ENCODE data around the gene LTO1.
A peak's percentile ranks its signal among the peaks of the same experiment; 100 is the strongest.

LTO1 gene

DNA sequence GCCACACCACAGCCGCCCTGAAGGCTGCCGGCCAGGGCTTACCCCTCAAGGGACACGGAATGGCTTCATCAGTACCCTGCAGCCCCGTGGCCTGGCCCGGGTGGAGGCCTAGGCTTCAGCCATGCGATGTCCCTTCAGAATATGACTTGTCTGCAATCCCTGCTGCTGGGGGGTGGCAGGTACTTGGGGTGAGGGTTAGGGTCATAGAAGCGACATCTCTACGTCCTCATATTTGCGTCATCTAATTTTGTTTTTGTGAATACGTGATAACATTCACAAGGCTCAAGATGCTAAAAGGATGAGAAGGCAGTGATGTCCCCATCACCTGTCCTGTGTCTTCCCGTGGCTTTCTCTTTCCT is 27.8 kb downstream of the LTO1 start:
- DNase-seq = no peak

DNA sequence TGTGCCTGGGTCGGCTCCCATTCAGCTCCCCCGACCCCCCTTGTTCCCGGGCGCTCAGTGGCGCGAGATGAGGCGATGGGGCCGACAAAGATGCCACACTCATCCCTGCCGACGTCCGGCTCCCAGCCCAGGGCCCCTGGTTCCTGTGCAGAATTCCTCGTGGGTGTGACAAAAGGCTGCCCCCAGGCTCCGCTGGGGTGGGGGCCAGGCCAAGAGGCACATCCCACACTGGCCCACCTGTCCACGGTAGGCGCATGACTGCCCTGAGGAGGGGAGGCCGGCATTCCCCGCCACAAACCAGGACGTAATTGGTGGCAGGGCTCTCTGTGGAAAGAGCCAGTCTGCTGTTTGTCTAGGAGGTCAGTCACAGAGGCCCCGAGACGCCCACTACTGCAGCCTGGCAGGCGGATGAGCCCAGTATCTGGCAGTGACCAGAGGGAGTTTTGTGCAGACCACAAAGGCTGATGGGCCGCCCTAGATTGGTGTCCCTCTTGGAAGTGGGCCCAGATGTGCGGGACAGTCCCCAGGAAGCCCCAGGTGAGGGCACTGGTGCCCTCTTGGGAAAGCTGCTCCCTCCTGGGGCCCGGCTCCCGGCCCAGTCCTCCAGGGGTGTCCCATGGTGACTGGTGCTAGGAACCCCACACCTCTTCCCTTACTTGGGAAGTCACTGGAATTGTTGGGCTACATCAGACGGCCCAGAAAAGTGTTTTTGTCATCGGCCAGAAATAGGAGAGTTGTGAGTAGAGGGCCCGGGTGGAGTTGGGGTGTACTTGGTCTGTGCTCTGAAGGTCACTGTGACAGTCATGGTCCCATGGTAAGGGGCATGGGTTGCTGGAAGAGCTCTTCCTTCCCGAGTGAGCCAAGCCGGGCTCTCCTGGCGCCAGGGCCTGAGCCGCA is 28.4 kb downstream of the LTO1 start:
- no peak for DNase-seq

- no peak for DNase-seq
Measured at GRCh38 chr11:69645801-69646492, 29.2 kb downstream of the LTO1 start.

GRCh38 chr11:69644962-69645675 is 30.0 kb downstream of the LTO1 start:
- no peak for DNase-seq

- DNase-seq = peak in 28 of 58 donors; percentile 6 to 50 (median 26)
Measured at GRCh38 chr11:69644071-69644961, 30.8 kb downstream of the LTO1 start.

- DNase-seq = no peak
Measured at GRCh38 chr11:69643646-69644045, 31.5 kb downstream of the LTO1 start.

DNA sequence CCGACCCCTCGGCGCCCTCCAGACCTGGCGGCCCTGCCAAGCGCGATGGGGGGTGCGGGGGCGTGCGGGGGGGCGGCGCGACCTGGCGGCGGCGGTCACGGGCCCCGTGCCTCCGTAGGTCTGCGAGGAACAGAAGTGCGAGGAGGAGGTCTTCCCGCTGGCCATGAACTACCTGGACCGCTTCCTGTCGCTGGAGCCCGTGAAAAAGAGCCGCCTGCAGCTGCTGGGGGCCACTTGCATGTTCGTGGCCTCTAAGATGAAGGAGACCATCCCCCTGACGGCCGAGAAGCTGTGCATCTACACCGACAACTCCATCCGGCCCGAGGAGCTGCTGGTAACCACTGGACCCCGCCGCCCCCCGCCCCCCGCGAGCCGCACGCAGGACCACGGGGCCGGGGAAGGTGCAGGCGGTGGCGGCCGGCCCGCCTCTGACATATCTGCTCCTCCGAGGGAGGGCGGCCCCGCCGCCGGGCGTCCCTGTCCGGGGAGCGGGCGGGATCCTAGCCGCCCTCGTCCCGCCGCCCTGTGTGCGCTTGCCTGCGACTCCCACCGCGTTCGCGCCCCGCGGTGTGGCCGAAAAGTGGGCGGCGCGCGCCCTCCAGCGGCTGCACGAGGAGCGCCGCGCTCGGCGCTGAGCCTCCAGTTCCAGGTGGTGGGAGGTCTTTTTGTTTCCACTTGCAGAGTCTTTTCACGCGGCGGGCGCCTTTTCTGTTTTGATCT is 32.1 kb downstream of the LTO1 start:
- DNase-seq = peak in 48 of 58 donors; percentile 9 to 74 (median 41)

DNA sequence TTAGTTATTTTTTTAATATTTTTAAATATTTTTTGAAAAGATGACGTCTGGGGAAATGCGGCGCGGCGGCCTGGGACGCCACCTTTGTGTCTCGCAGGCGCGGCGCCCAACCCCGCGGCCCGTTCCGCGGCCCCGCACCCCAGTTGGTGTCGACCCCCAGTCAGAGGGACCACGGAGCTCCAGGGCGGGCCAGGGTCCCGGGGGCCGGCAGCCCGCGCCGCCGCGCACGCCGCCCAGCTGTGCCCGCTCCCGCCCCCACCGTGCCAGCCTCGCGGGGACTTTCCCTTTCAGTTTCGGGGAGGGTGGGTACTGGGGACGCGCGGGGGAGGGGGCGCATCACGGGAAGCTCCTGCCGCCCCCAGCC is 32.6 kb downstream of the LTO1 start:
- peak in 1 of 58 donors; percentile 3 for DNase-seq

DNA sequence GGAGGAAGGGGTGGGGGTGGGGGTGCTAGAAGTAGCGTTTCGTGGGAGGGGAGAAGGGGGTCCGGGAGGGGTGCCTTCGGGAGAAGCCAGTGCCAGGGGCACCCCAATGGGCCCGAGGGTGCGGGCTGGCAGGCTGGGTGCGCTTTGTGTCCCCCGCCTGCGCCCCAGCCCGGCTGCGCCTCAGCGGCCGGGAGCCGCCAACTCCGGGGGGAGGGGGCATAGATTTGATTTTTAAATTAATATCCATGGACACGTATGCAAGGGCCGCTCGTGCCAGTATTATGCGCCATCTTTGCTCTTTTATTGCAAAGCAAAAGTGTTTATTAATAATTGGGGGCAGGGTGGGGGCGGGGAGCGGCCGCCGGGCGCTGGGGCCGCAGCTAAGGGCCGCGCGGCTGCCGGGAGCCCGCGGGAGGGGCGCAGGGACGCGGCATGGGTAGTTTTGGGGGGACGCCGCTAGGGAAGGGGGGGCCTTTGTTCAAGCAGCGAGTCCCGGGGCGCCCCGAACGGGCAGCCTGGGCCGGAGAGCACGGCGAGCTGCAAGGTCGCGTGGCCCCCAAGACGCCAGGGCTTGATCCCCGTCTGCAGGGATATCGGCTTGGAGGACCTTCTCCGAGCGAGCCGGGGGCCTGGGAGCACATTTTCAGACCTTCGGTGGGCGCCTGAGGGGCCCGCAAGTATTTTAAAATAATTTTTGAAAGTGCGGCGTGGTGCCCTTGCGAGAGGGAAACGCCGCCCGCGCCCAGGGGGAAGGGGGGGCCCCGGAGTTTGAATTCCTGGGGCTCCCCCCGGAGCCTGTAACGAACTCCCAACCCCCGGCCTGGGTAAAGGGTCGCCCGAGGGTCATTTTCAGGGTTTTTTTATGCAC is 33.2 kb downstream of the LTO1 start:
- DNase-seq = no peak

DNA sequence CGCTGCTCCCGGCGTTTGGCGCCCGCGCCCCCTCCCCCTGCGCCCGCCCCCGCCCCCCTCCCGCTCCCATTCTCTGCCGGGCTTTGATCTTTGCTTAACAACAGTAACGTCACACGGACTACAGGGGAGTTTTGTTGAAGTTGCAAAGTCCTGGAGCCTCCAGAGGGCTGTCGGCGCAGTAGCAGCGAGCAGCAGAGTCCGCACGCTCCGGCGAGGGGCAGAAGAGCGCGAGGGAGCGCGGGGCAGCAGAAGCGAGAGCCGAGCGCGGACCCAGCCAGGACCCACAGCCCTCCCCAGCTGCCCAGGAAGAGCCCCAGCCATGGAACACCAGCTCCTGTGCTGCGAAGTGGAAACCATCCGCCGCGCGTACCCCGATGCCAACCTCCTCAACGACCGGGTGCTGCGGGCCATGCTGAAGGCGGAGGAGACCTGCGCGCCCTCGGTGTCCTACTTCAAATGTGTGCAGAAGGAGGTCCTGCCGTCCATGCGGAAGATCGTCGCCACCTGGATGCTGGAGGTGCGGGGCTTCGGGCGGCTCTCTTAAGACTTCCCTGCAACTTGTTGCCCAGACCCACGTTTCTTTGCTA is 34.1 kb downstream of the LTO1 start, which contains the start of gene CCND1:
Gene CCND1 (plus strand): TSS at position 162 of the 587 bp plus-strand sequence. CDS start 158 bp downstream, at position 320.
- DNase-seq = peak in 21 of 58 donors; percentile 16 to 60 (median 29)

- DNase-seq = peak in 2 of 58 donors; percentile 15 to 41
Measured at GRCh38 chr11:69640260-69640994, 34.7 kb downstream of the LTO1 start.

DNA sequence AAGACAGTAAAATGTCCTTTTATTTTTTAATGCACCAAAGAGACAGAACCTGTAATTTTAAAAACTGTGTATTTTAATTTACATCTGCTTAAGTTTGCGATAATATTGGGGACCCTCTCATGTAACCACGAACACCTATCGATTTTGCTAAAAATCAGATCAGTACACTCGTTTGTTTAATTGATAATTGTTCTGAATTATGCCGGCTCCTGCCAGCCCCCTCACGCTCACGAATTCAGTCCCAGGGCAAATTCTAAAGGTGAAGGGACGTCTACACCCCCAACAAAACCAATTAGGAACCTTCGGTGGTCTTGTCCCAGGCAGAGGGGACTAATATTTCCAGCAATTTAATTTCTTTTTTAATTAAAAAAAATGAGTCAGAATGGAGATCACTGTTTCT is 35.3 kb downstream of the LTO1 start:
- no peak for DNase-seq

DNA sequence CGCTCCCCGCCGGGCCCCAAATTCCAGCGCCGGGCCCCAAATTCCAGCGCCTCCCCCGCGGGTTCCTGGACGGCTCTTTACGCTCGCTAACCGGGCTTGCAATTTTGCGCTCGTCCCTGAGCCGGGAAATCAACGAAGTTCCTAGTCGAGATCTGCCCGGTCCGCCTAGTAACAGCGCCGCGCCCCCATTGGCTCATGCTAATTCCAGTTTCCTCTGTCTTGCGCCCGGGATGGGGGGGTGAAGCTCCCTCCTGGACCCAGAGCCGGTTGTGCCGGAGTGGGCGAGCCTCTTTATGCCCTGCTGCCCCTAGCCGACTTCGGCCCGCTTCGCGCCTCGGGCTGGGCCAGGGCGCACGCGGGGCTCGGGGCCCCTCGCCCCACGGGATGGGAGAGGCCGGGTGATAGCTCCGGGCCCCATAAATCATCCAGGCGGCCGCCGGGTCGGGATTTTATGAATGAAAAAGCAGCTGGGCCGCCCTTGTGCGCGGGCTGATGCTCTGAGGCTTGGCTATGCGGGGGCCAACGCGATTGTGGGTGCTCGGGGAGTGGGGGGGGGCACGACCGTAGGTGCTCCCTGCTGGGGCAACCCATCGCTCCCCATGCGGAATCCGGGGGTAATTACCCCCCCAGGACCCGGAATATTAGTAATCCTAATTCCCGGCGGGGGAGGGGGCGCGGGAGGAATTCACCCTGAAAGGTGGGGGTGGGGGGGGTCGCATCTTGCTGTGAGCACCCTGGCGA is 36.0 kb downstream of the LTO1 start:
- DNase-seq = peak in 52 of 58 donors; percentile 14 to 82 (median 52)

GRCh38 chr11:69637941-69638871 is 36.9 kb downstream of the LTO1 start:
- DNase-seq = peak in 2 of 58 donors; percentile 26 to 37

- no peak for DNase-seq
Measured at GRCh38 chr11:69637198-69637940, 37.8 kb downstream of the LTO1 start.
